Adrenal gland (tissue), 5 donors: ENCODE results near the gene OR2A5.

Source experiments
- POLR2A ChIP-seq, 2 donors: fragments of 450-650 bp; IDR thresholded peaks; one replicate each; pipeline ENCODE4 v1.6.1; 2017; ENCODE audit warnings: antibody characterized with exemption in 2 of 2, mild to moderate bottlenecking in 2 of 2, moderate library complexity in 1 of 2
- TF ChIP-seq, protein P1 (sequence below), 6 experiments: fragments of 450-650 bp in 4 of 6; fragments of 200-600 bp in 2 of 6; sonication (generic) in 1 of 6; IDR thresholded peaks; 1 replicate in 5 of 6; 2 replicates in 1 of 6; pipeline versions ENCODE4 v1.5.1 to v1.8.0; 2016 to 2021; ENCODE audit warnings: antibody characterized with exemption in 6 of 6, mild to moderate bottlenecking in 2 of 6, moderate library complexity in 1 of 6
- donor health status: DM: no; HTN: no; CAD: no.

DNA sequence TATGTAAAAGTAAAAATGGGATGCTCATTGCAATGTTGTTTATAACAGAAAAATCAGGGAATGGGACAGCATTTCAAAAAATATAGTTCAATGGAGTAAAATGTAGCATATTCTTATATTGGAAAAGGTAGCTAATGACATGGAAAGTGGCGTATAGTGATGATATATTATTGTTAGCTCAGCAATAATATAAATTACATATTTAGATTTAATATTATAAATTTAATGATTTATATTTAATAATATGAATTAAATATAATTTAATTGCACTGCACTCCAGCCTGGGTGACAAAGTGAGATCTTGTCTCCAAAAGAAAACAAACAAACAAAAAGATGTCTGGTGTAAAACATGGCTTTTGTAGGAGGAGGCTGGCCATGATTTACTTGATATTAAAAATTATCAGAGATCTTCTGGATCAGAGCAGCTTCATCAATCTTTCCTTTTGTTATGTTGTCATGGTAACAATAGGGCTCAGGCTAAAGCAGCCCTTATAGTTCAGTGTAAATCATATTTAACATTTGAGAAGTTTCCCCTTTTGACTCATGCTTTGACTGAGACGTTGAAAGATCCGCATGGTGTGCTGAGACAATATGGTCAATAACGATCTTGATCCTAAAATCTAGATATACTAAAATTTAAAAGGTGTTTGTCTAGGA lies 25.4 kb upstream of the OR2A5 start:
- TF ChIP-seq, protein P1, sequence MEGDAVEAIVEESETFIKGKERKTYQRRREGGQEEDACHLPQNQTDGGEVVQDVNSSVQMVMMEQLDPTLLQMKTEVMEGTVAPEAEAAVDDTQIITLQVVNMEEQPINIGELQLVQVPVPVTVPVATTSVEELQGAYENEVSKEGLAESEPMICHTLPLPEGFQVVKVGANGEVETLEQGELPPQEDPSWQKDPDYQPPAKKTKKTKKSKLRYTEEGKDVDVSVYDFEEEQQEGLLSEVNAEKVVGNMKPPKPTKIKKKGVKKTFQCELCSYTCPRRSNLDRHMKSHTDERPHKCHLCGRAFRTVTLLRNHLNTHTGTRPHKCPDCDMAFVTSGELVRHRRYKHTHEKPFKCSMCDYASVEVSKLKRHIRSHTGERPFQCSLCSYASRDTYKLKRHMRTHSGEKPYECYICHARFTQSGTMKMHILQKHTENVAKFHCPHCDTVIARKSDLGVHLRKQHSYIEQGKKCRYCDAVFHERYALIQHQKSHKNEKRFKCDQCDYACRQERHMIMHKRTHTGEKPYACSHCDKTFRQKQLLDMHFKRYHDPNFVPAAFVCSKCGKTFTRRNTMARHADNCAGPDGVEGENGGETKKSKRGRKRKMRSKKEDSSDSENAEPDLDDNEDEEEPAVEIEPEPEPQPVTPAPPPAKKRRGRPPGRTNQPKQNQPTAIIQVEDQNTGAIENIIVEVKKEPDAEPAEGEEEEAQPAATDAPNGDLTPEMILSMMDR (IDR thresholded peaks at IDR 0.05): no peak
- TF ChIP-seq POLR2A (IDR thresholded peaks at IDR 0.05): no peak
